OCI-LY7 (cell line): ENCODE measurements around the gene OR4D5. TPM values are rescaled to one million over a fixed set of nuclear protein-coding genes. Genes with fewer than 3 reads are reported as not detected.

Source experiments
- BruUV-seq: library from RNA; stranded (reverse); fragments of 400-500 nt; replicated peaks from 2 replicates; lab custom pipeline; 2021; lab: Mats Ljungman, UMichigan
- CTCF ChIA-PET: fragments of 300-600 bp; sonication (Branson Sonifier 250); formaldehyde crosslinking; loops from one replicate; lab custom pipeline; 2022; ENCODE audit warnings: antibody characterized with exemption; ENCODE audit not compliant: unreplicated experiment; lab: Charles Lee
- POLR2A ChIA-PET: fragments of 300-600 bp; sonication (Branson Sonifier 250); formaldehyde crosslinking; loops from one replicate; lab custom pipeline; 2022; ENCODE audit warnings: antibody characterized with exemption; lab: Charles Lee
- DNase-seq: peaks from one replicate; pipeline ENCODE4 v3.0.0-alpha.2; 2015; ENCODE audit warnings: low spot score
- H2AFZ ChIP-seq: fragments of 200-600 bp; sonication (generic), shearing (Covaris generic); 2 replicates; pipeline ENCODE4 v1.6.1; 2014; ENCODE audit warnings: mild to moderate bottlenecking, antibody characterized with exemption, low read length, moderate library complexity
- H3K27ac ChIP-seq: fragments of 200-600 bp; sonication (generic); 2 replicates; pipeline ENCODE4 v1.5.1; 2014; ENCODE audit warnings: mixed run types, low read depth, mild to moderate bottlenecking, moderate library complexity, low read length, inconsistent platforms; ENCODE audit not compliant: poor library complexity, severe bottlenecking
- H3K36me3 ChIP-seq: fragments of 200-600 bp; sonication (generic); 2 replicates; pipeline ENCODE4 v1.6.1; 2014; ENCODE audit warnings: mild to moderate bottlenecking, antibody characterized with exemption, low read length, moderate library complexity, mixed read lengths; ENCODE audit not compliant: insufficient read depth
- H3K4me1 ChIP-seq: fragments of 200-600 bp; sonication (generic); 2 replicates; pipeline ENCODE4 v1.5.1; 2014; ENCODE audit warnings: mild to moderate bottlenecking, low read length; ENCODE audit not compliant: insufficient read depth, poor library complexity, severe bottlenecking
- H3K4me2 ChIP-seq: fragments of 200-600 bp; sonication (generic); 2 replicates; pipeline ENCODE4 v1.6.1; 2014; ENCODE audit warnings: mild to moderate bottlenecking, low read length
- H3K4me3 ChIP-seq: fragments of 200-600 bp; sonication (generic); 2 replicates; pipeline ENCODE4 v1.5.1; 2014; ENCODE audit warnings: mild to moderate bottlenecking, low read depth, low read length; ENCODE audit not compliant: poor library complexity, severe bottlenecking
- H3K79me2 ChIP-seq: fragments of 200-600 bp; sonication (generic); 2 replicates; pipeline ENCODE4 v1.6.1; 2016; ENCODE audit warnings: low read depth, mild to moderate bottlenecking, low read length, moderate library complexity, mixed read lengths; ENCODE audit not compliant: insufficient read depth
- H3K9me2 ChIP-seq: fragments of 200-600 bp; sonication (generic); 2 replicates; pipeline ENCODE4 v1.6.1; 2016; ENCODE audit warnings: mild to moderate bottlenecking, low read length, mixed read lengths; ENCODE audit not compliant: insufficient read depth
- H3K9me3 ChIP-seq: fragments of 200-600 bp; sonication (generic); 2 replicates; pipeline ENCODE4 v1.6.1; 2014; ENCODE audit warnings: mild to moderate bottlenecking, mixed run types, low read length, mixed read lengths
- H4K20me1 ChIP-seq: fragments of 200-600 bp; sonication (generic); 2 replicates; pipeline ENCODE4 v1.6.1; 2014; ENCODE audit warnings: mild to moderate bottlenecking, antibody characterized with exemption, low read length, moderate library complexity, mixed read lengths; ENCODE audit not compliant: insufficient read depth
- CTCF ChIP-seq: fragments of 200-600 bp; sonication (generic); conservative IDR thresholded peaks from 2 replicates; pipeline ENCODE4 v1.5.1; 2014; ENCODE audit warnings: mild to moderate bottlenecking, antibody characterized with exemption, low read length, moderate library complexity, mixed read lengths
- EZH2phosphoT487 ChIP-seq: fragments of 200-600 bp; sonication (generic); IDR thresholded peaks from 2 replicates; pipeline ENCODE4 v1.6.1; 2018; ENCODE audit warnings: low read depth, borderline replicate concordance, mild to moderate bottlenecking, mixed run types, antibody characterized with exemption, low read length, moderate library complexity, mixed read lengths
- intact Hi-C: fragments of 100-400 bp; cut with micrococcal nuclease; formaldehyde crosslinking; loops from one replicate; pipeline ENCODE4 v1.10.0; 2022; ENCODE audit not compliant: unreplicated experiment
- total RNA-seq, 2 experiments: library from RNA; depleted of rRNA in 1 of 2; stranded (reverse); fragments of >200 nt in 1 of 2; shearing (Covaris generic) in 1 of 2; gene quantifications; 2 replicates each; pipeline ENCODE4 v1.2.3, GENCODE V29; 2014 to 2022

OR4D5 gene
- total RNA-seq, 2 experiments from 2014 or later = not detected

GRCh38 chr11:123905826-123906225 is 33.6 kb upstream of the OR4D5 start:
- no peak overlapping the region for H3K4me3 ChIP-seq
- TF ChIP-seq EZH2phosphoT487 = no peak
- TF ChIP-seq CTCF = no peak
- no TSS peak for BruUV-seq
- no peaks in the 10 kb centered on the region for H3K79me2 ChIP-seq
- no peak overlapping the region for H2AFZ ChIP-seq
- H3K36me3 ChIP-seq = no peaks in the 10 kb centered on the region
- no peak overlapping the region for H3K4me2 ChIP-seq
- no peaks in the 10 kb centered on the region for H3K9me3 ChIP-seq
- POLR2A ChIA-PET = no interaction called here
- CTCF ChIA-PET = no interaction called here
- H4K20me1 ChIP-seq = no peaks in the 10 kb centered on the region
- H3K27ac ChIP-seq = no peak overlapping the region
- DNase-seq = no peak
- H3K9me2 ChIP-seq = no peaks in the 10 kb centered on the region
- intact Hi-C loops = no loop called here
- no peaks in the 10 kb centered on the region for H3K4me1 ChIP-seq

- H3K27ac ChIP-seq = no peak overlapping the region
- CTCF ChIA-PET = no interaction called here
- no peak for TF ChIP-seq CTCF
- TF ChIP-seq EZH2phosphoT487 = no peak
Observed at GRCh38 chr11:123920943-123921342, 18.5 kb upstream of the OR4D5 start.

GRCh38 chr11:123924027-123924426 is 15.4 kb upstream of the OR4D5 start:
- ChIA-PET CTCF (no interaction called here), POLR2A (no interaction called here)
- H3K9me2 ChIP-seq = no peaks in the 10 kb centered on the region
- no peaks in the 10 kb centered on the region for H3K79me2 ChIP-seq
- H3K9me3 ChIP-seq = no peaks in the 10 kb centered on the region
- no TSS peak for BruUV-seq
- H3K4me1 ChIP-seq = no peaks in the 10 kb centered on the region
- no peaks in the 10 kb centered on the region for H3K36me3 ChIP-seq
- H4K20me1 ChIP-seq = no peaks in the 10 kb centered on the region
- H3K4me3 ChIP-seq = no peak overlapping the region
- intact Hi-C loops = no loop called here
- TF ChIP-seq CTCF = no peak
- TF ChIP-seq EZH2phosphoT487 = no peak
- no peak overlapping the region for H2AFZ ChIP-seq
- H3K4me2 ChIP-seq = no peak overlapping the region
- no peak for DNase-seq
- H3K27ac ChIP-seq = no peak overlapping the region

More at GRCh38 chr11:123920943-123921342, 18.5 kb upstream of the OR4D5 start:
- no peak overlapping the region for H2AFZ ChIP-seq
- H3K4me2 ChIP-seq = no peak overlapping the region
- no peak overlapping the region for H3K4me3 ChIP-seq
- intact Hi-C loops = no loop called here
- no peaks in the 10 kb centered on the region for H3K36me3 ChIP-seq
- no peak for DNase-seq
- POLR2A ChIA-PET = no interaction called here
- no peaks in the 10 kb centered on the region for H3K4me1 ChIP-seq
- H4K20me1 ChIP-seq = no peaks in the 10 kb centered on the region
- no peaks in the 10 kb centered on the region for H3K9me2 ChIP-seq
- no peaks in the 10 kb centered on the region for H3K79me2 ChIP-seq
- H3K9me3 ChIP-seq = no peaks in the 10 kb centered on the region
- no TSS peak for BruUV-seq
